HCT116 (cell line): Measurements from ENCODE around the gene ATAD5. TPM values are rescaled to one million over a fixed set of nuclear protein-coding genes. Genes with fewer than 3 reads are reported as not detected.

ENCODE experiments used
- ATAC-seq: fragments of 200-7000 bp; cut with Tn5 transposase; 2 replicates; pipeline ENCODE4 v1.9.1; 2020; ENCODE audit warnings: mild to moderate bottlenecking, moderate library complexity
- BruUV-seq: library from RNA; stranded (reverse); fragments of 400-500 nt; replicated peaks from 2 replicates; lab custom pipeline; 2021; lab: Mats Ljungman, UMichigan
- CTCF ChIA-PET: fragments of 300-600 bp; sonication (Branson Sonifier 250); formaldehyde crosslinking; loops from one replicate; lab custom pipeline; 2021; ENCODE audit warnings: antibody characterized with exemption; lab: Charles Lee
- POLR2A ChIA-PET: fragments of 300-600, 350-600 bp; sonication (Branson Sonifier 250); formaldehyde crosslinking; loops from one replicate; lab custom pipeline; 2021; ENCODE audit warnings: antibody characterized with exemption; lab: Charles Lee
- RAD21 ChIA-PET, 2 experiments: fragments of 300-600 bp; sonication (Branson Sonifier 250); formaldehyde crosslinking; loops; one replicate each; lab custom pipeline; 2023; ENCODE audit warnings: low total read pairs in 2 of 2; ENCODE audit not compliant: uncharacterized antibody in 2 of 2, unreplicated experiment in 2 of 2, low non-redundant PET in 1 of 2; lab: Charles Lee
- DNase-seq: peaks from one replicate; pipeline ENCODE4 v3.0.0-alpha.2; 2010; ENCODE audit warnings: low read depth, low spot score
- H2AFZ ChIP-seq: fragments of 200-600 bp; shearing (Covaris generic), sonication (generic); 2 replicates; pipeline ENCODE4 v1.6.1; 2017; ENCODE audit warnings: low read depth, mixed run types, mixed read lengths, antibody characterized with exemption, low read length; ENCODE audit not compliant: poor library complexity, severe bottlenecking
- H3K27ac ChIP-seq: 2 replicates; pipeline ENCODE4 v1.5.1; 2012; ENCODE audit warnings: low read depth, low read length
- H3K27me3 ChIP-seq: fragments of 200-600 bp; sonication (generic); 2 replicates; pipeline ENCODE4 v1.6.1; 2016; ENCODE audit warnings: mixed run types, low read length, mixed read lengths; ENCODE audit not compliant: insufficient read depth
- H3K36me3 ChIP-seq, 2 experiments: fragments of 200-500 bp in 1 of 2; fragments of 200-600 bp in 1 of 2; sonication (Bioruptor generic) in 1 of 2; sonication (generic) in 1 of 2; 2 replicates each; pipeline versions ENCODE4 v1.5.1 to v1.6.1; 2014 to 2016; ENCODE audit warnings: low read length in 2 of 2, inconsistent platforms in 1 of 2, mixed read lengths in 1 of 2, mixed run types in 1 of 2; ENCODE audit not compliant: insufficient read depth in 2 of 2, control insufficient read depth in 1 of 2
- H3K4me1 ChIP-seq, 2 experiments: fragments of 200-600 bp in 1 of 2; sonication (generic) in 1 of 2; 2 replicates each; pipeline versions ENCODE4 v1.5.1 to v1.6.1; 2012 to 2017; ENCODE audit warnings: low read length in 2 of 2, inconsistent platforms in 1 of 2, mild to moderate bottlenecking in 1 of 2, mixed read lengths in 1 of 2, mixed run types in 1 of 2, moderate library complexity in 1 of 2; ENCODE audit not compliant: insufficient read depth in 2 of 2, control insufficient read depth in 1 of 2
- H3K4me2 ChIP-seq: fragments of 200-600 bp; sonication (generic); 2 replicates; pipeline ENCODE4 v1.6.1; 2017; ENCODE audit warnings: mixed run types, low read length, mixed read lengths
- H3K4me3 ChIP-seq, 2 experiments: fragments of 200-600 bp in 1 of 2; sonication (generic) in 1 of 2; replicated peaks in 1 of 2; 2 replicates each; pipeline ENCODE4 v1.5.1; 2011 to 2016; ENCODE audit warnings: low read length in 2 of 2, control low read depth in 1 of 2, low read depth in 1 of 2, mild to moderate bottlenecking in 1 of 2, mixed read lengths in 1 of 2, mixed run types in 1 of 2
- H3K79me2 ChIP-seq: fragments of 200-600 bp; sonication (generic); 2 replicates; pipeline ENCODE4 v1.6.1; 2017; ENCODE audit warnings: mild to moderate bottlenecking, mixed run types, low read length, moderate library complexity, mixed read lengths; ENCODE audit not compliant: insufficient read depth
- H3K9ac ChIP-seq: fragments of 200-600 bp; sonication (generic); 2 replicates; pipeline ENCODE4 v1.6.1; 2016; ENCODE audit warnings: low read length, mixed read lengths
- H3K9me2 ChIP-seq: fragments of 200-600 bp; sonication (generic), shearing (Covaris generic); 2 replicates; pipeline ENCODE4 v1.6.1; 2017; ENCODE audit warnings: mixed run types, mild to moderate bottlenecking, moderate library complexity; ENCODE audit not compliant: insufficient read depth
- H3K9me3 ChIP-seq, 2 experiments: fragments of 200-500 bp in 1 of 2; fragments of 200-600 bp in 1 of 2; sonication (Bioruptor generic) in 1 of 2; sonication (generic) in 1 of 2; 2 replicates each; pipeline ENCODE4 v1.6.1; 2014 to 2017; ENCODE audit warnings: low read length in 2 of 2, mixed read lengths in 2 of 2, inconsistent platforms in 1 of 2, low read depth in 1 of 2, mild to moderate bottlenecking in 1 of 2, mixed run types in 1 of 2, moderate library complexity in 1 of 2; ENCODE audit not compliant: control insufficient read depth in 1 of 2, insufficient read depth in 1 of 2
- H4K20me1 ChIP-seq: fragments of 200-600 bp; sonication (generic), shearing (Covaris generic); 2 replicates; pipeline ENCODE4 v1.6.1; 2017; ENCODE audit warnings: mixed run types, mild to moderate bottlenecking, moderate library complexity; ENCODE audit not compliant: insufficient read depth
- EGR1 ChIP-seq: IDR thresholded peaks from 2 replicates; pipeline ENCODE4 v1.6.1; 2012; ENCODE audit warnings: low read depth
- ELF1 ChIP-seq: IDR thresholded peaks from 2 replicates; pipeline ENCODE4 v1.6.1; 2012; ENCODE audit warnings: low read depth, borderline replicate concordance
- EZH2 ChIP-seq: fragments of 200-600 bp; sonication (generic); IDR thresholded peaks from 2 replicates; pipeline ENCODE4 v1.6.1; 2017; ENCODE audit warnings: antibody characterized with exemption, mixed run types
- EZH2phosphoT487 ChIP-seq: fragments of 200-600 bp; IDR thresholded peaks from 2 replicates; pipeline ENCODE4 v1.6.1; 2018; ENCODE audit warnings: antibody characterized with exemption, borderline replicate concordance
- FOSL1 ChIP-seq: IDR thresholded peaks from 2 replicates; pipeline ENCODE4 v1.6.1; 2012; ENCODE audit warnings: low read depth
- JUND ChIP-seq: IDR thresholded peaks from 2 replicates; pipeline ENCODE4 v1.6.1; 2012
- POLR2AphosphoS5 ChIP-seq: IDR thresholded peaks from 2 replicates; pipeline ENCODE4 v1.6.1; 2011; ENCODE audit warnings: mild to moderate bottlenecking, low read depth, low read length, moderate library complexity
- RAD21 ChIP-seq: IDR thresholded peaks from 2 replicates; pipeline ENCODE4 v1.6.1; 2012; ENCODE audit warnings: low read depth, mild to moderate bottlenecking
- SIN3A ChIP-seq: IDR thresholded peaks from 2 replicates; pipeline ENCODE4 v1.6.1; 2012; ENCODE audit warnings: low read depth
- SP1 ChIP-seq: IDR thresholded peaks from 2 replicates; pipeline ENCODE4 v1.6.1; 2012; ENCODE audit warnings: low read depth
- SRF ChIP-seq: IDR thresholded peaks from 2 replicates; pipeline ENCODE4 v1.6.1; 2012; ENCODE audit warnings: low read depth
- YY1 ChIP-seq: IDR thresholded peaks from 2 replicates; pipeline ENCODE4 v1.6.1; 2011; ENCODE audit warnings: low read length, low read depth, moderate library complexity, mild to moderate bottlenecking; ENCODE audit not compliant: insufficient replicate concordance; ENCODE audit errors: extremely low read depth
- ZFX ChIP-seq: fragments of 450-650 bp; IDR thresholded peaks from 2 replicates; pipeline ENCODE4 v1.6.1; 2017
- intact Hi-C: fragments of 100-400 bp; cut with micrococcal nuclease; formaldehyde crosslinking; loops from 2 replicates; pipeline ENCODE4 v1.10.0; 2022
- total RNA-seq: library from RNA; stranded (reverse); gene quantifications from one replicate; pipeline ENCODE4 v1.2.1, GENCODE V29; 2021; ENCODE audit not compliant: unreplicated experiment
- TF ChIP-seq, protein P1 (sequence below), 3 experiments: fragments of 200-600 bp in 1 of 3; sonication (generic) in 1 of 3; IDR thresholded peaks in 2 of 3; conservative IDR thresholded peaks in 1 of 3; 2 replicates each; pipeline ENCODE4 v1.5.1; 2012 to 2017; ENCODE audit warnings: low read depth in 2 of 3, low read length in 2 of 3, antibody characterized with exemption in 1 of 3, borderline replicate concordance in 1 of 3, control low read depth in 1 of 3, mild to moderate bottlenecking in 1 of 3, mixed read lengths in 1 of 3, mixed run types in 1 of 3, moderate library complexity in 1 of 3; ENCODE audit not compliant: insufficient read depth in 1 of 3
- TF ChIP-seq, protein P2 (sequence below): IDR thresholded peaks from 2 replicates; pipeline ENCODE4 v1.6.1; 2012
- TF ChIP-seq, protein P3 (sequence below): IDR thresholded peaks from 2 replicates; pipeline ENCODE4 v1.6.1; 2012

Gene ATAD5
- total RNA-seq, 1 experiment from 2014 or later: 9.5 TPM

DNA sequence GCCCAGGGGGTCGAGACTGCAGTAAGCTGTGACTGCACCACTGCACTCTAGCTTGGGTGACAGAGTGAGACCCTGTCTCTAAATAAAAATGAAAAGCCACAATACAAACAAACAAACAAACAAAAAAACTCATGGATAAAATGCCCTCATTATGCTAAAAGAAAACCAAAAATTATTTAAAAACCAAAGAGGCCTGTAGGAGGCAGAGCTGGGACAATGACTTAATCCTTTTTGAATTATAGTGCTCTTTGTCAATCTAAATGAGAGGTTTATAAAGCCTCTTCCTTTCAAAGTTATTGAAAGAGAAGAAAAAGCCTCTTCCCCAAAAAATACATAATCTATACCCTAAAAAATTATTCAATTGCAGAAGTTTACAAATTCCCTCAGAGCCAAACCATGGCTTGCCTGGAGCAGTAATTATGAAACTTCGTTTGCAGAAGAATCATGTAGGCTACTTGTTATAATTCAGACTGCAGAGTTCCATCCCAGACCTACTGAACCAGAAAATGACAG, 25.8 kb upstream of the ATAD5 start:
- no peaks in the 10 kb centered on the region for H3K9me3 ChIP-seq
- no peaks in the 10 kb centered on the region for H3K27me3 ChIP-seq
- no TSS peak for BruUV-seq
- no peak for ATAC-seq
- ChIA-PET RAD21 (no interaction called here), POLR2A (no interaction called here), CTCF (no interaction called here)
- no peak overlapping the region for H2AFZ ChIP-seq
- peaks cover 70% of the 10 kb centered on the region for H3K79me2 ChIP-seq
- H3K4me1 ChIP-seq: no peaks in the 10 kb centered on the region
- no peak overlapping the region for H3K9ac ChIP-seq
- intact Hi-C loops: no loop called here
- DNase-seq: no peak
- H3K36me3 ChIP-seq: peaks cover 2 to 17% of the 10 kb centered on the region in 2 experiments; a peak in 2 of 4 replicates
- H3K27ac ChIP-seq: no peak overlapping the region
- TF ChIP-seq, protein P1, sequence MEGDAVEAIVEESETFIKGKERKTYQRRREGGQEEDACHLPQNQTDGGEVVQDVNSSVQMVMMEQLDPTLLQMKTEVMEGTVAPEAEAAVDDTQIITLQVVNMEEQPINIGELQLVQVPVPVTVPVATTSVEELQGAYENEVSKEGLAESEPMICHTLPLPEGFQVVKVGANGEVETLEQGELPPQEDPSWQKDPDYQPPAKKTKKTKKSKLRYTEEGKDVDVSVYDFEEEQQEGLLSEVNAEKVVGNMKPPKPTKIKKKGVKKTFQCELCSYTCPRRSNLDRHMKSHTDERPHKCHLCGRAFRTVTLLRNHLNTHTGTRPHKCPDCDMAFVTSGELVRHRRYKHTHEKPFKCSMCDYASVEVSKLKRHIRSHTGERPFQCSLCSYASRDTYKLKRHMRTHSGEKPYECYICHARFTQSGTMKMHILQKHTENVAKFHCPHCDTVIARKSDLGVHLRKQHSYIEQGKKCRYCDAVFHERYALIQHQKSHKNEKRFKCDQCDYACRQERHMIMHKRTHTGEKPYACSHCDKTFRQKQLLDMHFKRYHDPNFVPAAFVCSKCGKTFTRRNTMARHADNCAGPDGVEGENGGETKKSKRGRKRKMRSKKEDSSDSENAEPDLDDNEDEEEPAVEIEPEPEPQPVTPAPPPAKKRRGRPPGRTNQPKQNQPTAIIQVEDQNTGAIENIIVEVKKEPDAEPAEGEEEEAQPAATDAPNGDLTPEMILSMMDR (IDR thresholded peaks at IDR 0.05 in 2 of 3, conservative IDR thresholded peaks at IDR 0.05 in 1 of 3; ENCODE audit: borderline replicate concordance in 1 of 3, insufficient read depth in 1 of 3, low read depth in 2 of 3, low read length in 2 of 3): peak in 2 of 3 experiments; percentile 6 to 17; a peak in 1 of 6 replicates
- TF ChIP-seq SRF: no peak
- H3K4me3 ChIP-seq: no peak overlapping the region
- no peaks in the 10 kb centered on the region for H4K20me1 ChIP-seq
- H3K9me2 ChIP-seq: no peaks in the 10 kb centered on the region
- no peak overlapping the region for H3K4me2 ChIP-seq

DNA sequence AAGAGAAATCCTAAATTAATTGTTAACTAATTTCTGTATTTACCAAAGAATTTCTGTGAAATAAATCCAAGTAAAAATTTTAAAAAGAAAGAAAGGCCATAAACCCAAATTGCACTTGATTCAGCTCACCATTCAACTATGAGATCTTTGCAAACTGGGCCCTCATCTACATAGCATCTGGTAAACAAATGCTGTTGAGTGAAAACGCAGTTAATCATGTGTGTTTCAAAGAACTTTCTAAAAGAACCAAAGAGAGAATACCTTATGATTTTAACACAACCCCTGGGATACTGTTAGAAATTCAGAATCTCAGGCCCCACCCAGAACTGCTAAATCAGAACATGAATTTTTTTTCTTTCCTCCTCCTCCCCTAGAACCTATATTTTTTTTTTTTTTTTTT, 23.9 kb upstream of the ATAD5 start:
- Histone ChIP-seq H3K9me2 (no peaks in the 10 kb centered on the region), H3K36me3 (peaks cover 2 to 13% of the 10 kb centered on the region in 2 experiments; a peak in 2 of 4 replicates), H3K27me3 (no peaks in the 10 kb centered on the region), H3K4me2 (no peak overlapping the region), H3K9ac (no peak overlapping the region), H2AFZ (no peak overlapping the region), H3K4me1 (peaks cover 0 to 6% of the 10 kb centered on the region in 2 experiments; a peak in 2 of 4 replicates), H3K27ac (no peak overlapping the region), H3K79me2 (peaks cover 81% of the 10 kb centered on the region), H3K4me3 (no peak overlapping the region), H4K20me1 (0 out of 2 replicates have a peak, but pooled peaks cover 3% of the 10 kb centered on the region), H3K9me3 (no peaks in the 10 kb centered on the region)
- ATAC-seq (no peak), DNase-seq (no peak)
- POLR2A ChIA-PET: no interaction called here
- RAD21 ChIA-PET: no interaction called here
- BruUV-seq: no TSS peak
- CTCF ChIA-PET: interaction anchor here (0.7 kb wide), 1 partner anchor 14 kb away, joined by 5 read pairs; no protein-coding TSS in a partner anchor
- intact Hi-C loops: no loop called here
- TF ChIP-seq FOSL1 (no peak), ELF1 (no peak), JUND (no peak), EZH2phosphoT487 (no peak), SP1 (no peak), RAD21 (no peak), SRF (no peak), EZH2 (no peak), YY1 (no peak), POLR2AphosphoS5 (no peak), ZFX (no peak), SIN3A (no peak), EGR1 (no peak)
- TF ChIP-seq, protein P2, sequence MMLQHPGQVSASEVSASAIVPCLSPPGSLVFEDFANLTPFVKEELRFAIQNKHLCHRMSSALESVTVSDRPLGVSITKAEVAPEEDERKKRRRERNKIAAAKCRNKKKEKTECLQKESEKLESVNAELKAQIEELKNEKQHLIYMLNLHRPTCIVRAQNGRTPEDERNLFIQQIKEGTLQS: no peak
- TF ChIP-seq, protein P1 (IDR thresholded peaks at IDR 0.05 in 2 of 3, conservative IDR thresholded peaks at IDR 0.05 in 1 of 3; ENCODE audit: borderline replicate concordance in 1 of 3, insufficient read depth in 1 of 3, low read depth in 2 of 3, low read length in 2 of 3): no peak
- TF ChIP-seq, protein P3, sequence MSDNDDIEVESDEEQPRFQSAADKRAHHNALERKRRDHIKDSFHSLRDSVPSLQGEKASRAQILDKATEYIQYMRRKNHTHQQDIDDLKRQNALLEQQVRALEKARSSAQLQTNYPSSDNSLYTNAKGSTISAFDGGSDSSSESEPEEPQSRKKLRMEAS: no peak
